Endothelial cell of umbilical vein (primary cell): ENCODE data around the gene PITPNM1. TPM values are rescaled to one million over a fixed set of nuclear protein-coding genes. Genes with fewer than 3 reads are reported as not detected.

Experiments
- BruUV-seq: library from RNA; stranded (reverse); fragments of 400-500 nt; replicated peaks from 2 replicates; lab custom pipeline; 2021; lab: Mats Ljungman, UMichigan
- CTCF ChIA-PET: fragments of 300-600, 350-600 bp; sonication (Branson Sonifier 250); formaldehyde crosslinking; loops from one replicate; lab custom pipeline; 2021; ENCODE audit warnings: antibody characterized with exemption, inconsistent platforms; lab: Charles Lee
- POLR2A ChIA-PET: fragments of 300-600, 350-600 bp; sonication (Branson Sonifier 250); formaldehyde crosslinking; loops from one replicate; lab custom pipeline; 2021; ENCODE audit warnings: antibody characterized with exemption, inconsistent platforms; lab: Charles Lee
- DNase-seq: peaks from one replicate; pipeline ENCODE4 v3.0.0-alpha.2; 2011; ENCODE audit warnings: low read depth, low spot score
- FAIRE-seq: peaks from 2 replicates; lab custom pipeline; 2011; peaks lifted over from hg19 to GRCh38; lab: Jason Lieb, UNC
- H2AFZ ChIP-seq: 2 replicates; pipeline ENCODE4 v1.6.0; 2012; ENCODE audit warnings: low read depth, low read length, control low read depth, inconsistent platforms
- H3K27ac ChIP-seq: 2 replicates; pipeline ENCODE4 v1.5.1; 2011; ENCODE audit warnings: low read depth, mild to moderate bottlenecking, control low read depth, low read length, moderate library complexity; ENCODE audit not compliant: insufficient read depth
- H3K27me3 ChIP-seq, 2 experiments: 2 replicates each; pipeline versions ENCODE4 v1.6.0 to v1.6.1; 2011; ENCODE audit warnings: low read length in 2 of 2, mixed read lengths in 1 of 2; ENCODE audit not compliant: control insufficient read depth in 2 of 2, insufficient read depth in 2 of 2
- H3K36me3 ChIP-seq, 2 experiments: 2 replicates in 1 of 2; 3 replicates in 1 of 2; pipeline ENCODE4 v1.5.1; 2011; ENCODE audit warnings: low read length in 2 of 2, mild to moderate bottlenecking in 1 of 2, moderate library complexity in 1 of 2; ENCODE audit not compliant: control insufficient read depth in 2 of 2, insufficient read depth in 2 of 2; ENCODE audit errors: extremely low read depth in 1 of 2
- H3K4me1 ChIP-seq: 3 replicates; pipeline ENCODE4 v1.5.1; 2011; ENCODE audit warnings: mild to moderate bottlenecking, low read length; ENCODE audit not compliant: control insufficient read depth, insufficient read depth; ENCODE audit errors: extremely low read depth
- H3K4me2 ChIP-seq: 2 replicates; pipeline ENCODE4 v1.6.1; 2011; ENCODE audit warnings: low read length, control low read depth, mixed read lengths; ENCODE audit not compliant: insufficient read depth
- H3K4me3 ChIP-seq, 3 experiments: fragments of 200-600 bp in 1 of 3; sonication (generic), shearing (Covaris generic) in 1 of 3; replicated peaks in 1 of 3; 2 replicates each; pipeline ENCODE4 v1.5.1; 2011 to 2016; ENCODE audit warnings: control low read depth in 3 of 3, low read length in 3 of 3, mild to moderate bottlenecking in 2 of 3, inconsistent platforms in 1 of 3, low read depth in 1 of 3, moderate library complexity in 1 of 3; ENCODE audit not compliant: insufficient read depth in 1 of 3
- H3K79me2 ChIP-seq: 2 replicates; pipeline ENCODE4 v1.6.0; 2012; ENCODE audit warnings: low read length, inconsistent platforms; ENCODE audit not compliant: control insufficient read depth, insufficient read depth
- H3K9ac ChIP-seq: replicated peaks from 2 replicates; pipeline ENCODE3; 2011; ENCODE audit warnings: low read length, control low read depth; ENCODE audit not compliant: insufficient read depth; ENCODE audit errors: extremely low read depth
- H3K9me1 ChIP-seq: replicated peaks from 3 replicates; pipeline ENCODE4 v1.6.0; 2011; ENCODE audit warnings: mild to moderate bottlenecking, low read length; ENCODE audit not compliant: control insufficient read depth, insufficient read depth; ENCODE audit errors: extremely low read depth
- H3K9me3 ChIP-seq: replicated peaks from 2 replicates; pipeline ENCODE4 v1.5.1; 2012; ENCODE audit warnings: low read length, inconsistent platforms; ENCODE audit not compliant: control insufficient read depth, insufficient read depth
- H4K20me1 ChIP-seq: replicated peaks from 2 replicates; pipeline ENCODE3; 2011; ENCODE audit warnings: mild to moderate bottlenecking, low read length; ENCODE audit not compliant: control insufficient read depth, insufficient read depth; ENCODE audit errors: extremely low read depth
- EZH2 ChIP-seq: IDR thresholded peaks from 2 replicates; pipeline ENCODE4 v1.6.1; 2012; ENCODE audit warnings: borderline replicate concordance, low read depth, mild to moderate bottlenecking, moderate library complexity, low read length, inconsistent platforms; ENCODE audit not compliant: severe bottlenecking
- FOS ChIP-seq: IDR thresholded peaks from 2 replicates; pipeline ENCODE4 v1.6.1; 2011; ENCODE audit warnings: mild to moderate bottlenecking, low read length, moderate library complexity, borderline replicate concordance; ENCODE audit not compliant: insufficient read depth
- GATA2 ChIP-seq: IDR thresholded peaks from 2 replicates; pipeline ENCODE4 v1.7.0; 2011; ENCODE audit warnings: low read depth, mild to moderate bottlenecking, moderate library complexity, mixed read lengths, low read length; ENCODE audit not compliant: insufficient read length, insufficient read depth
- JUN ChIP-seq: IDR thresholded peaks from 2 replicates; pipeline ENCODE4 v1.6.1; 2011; ENCODE audit warnings: borderline replicate concordance, low read depth; ENCODE audit not compliant: insufficient read length, insufficient read depth
- MYC ChIP-seq: IDR thresholded peaks from one replicate; pipeline ENCODE4 v1.6.1; 2011; ENCODE audit warnings: mild to moderate bottlenecking, low read depth, low read length
- POLR2A ChIP-seq: IDR thresholded peaks from 2 replicates; pipeline ENCODE4 v1.6.1; 2012; ENCODE audit warnings: low read depth, mild to moderate bottlenecking, control low read depth, low read length
- POLR2AphosphoS5 ChIP-seq: IDR thresholded peaks from 2 replicates; pipeline ENCODE4 v1.6.1; 2012; ENCODE audit warnings: low read depth, mild to moderate bottlenecking, control low read depth, low read length, moderate library complexity; ENCODE audit not compliant: insufficient read depth
- dilution Hi-C: fragments of 300-500 bp; cut with MboI; formaldehyde crosslinking; loops from one replicate; pipeline ENCODE4 v1.15.0; 2019; ENCODE audit warnings: low sequenced_read_pairs; ENCODE audit not compliant: extremely low pct_ligation_motif_present
- intact Hi-C: fragments of 100-400 bp; cut with micrococcal nuclease; formaldehyde crosslinking; loops from one replicate; pipeline ENCODE4 v1.10.0; 2022
- polyA plus RNA-seq, 4 experiments: library from polyadenylated mRNA; depleted of rRNA in 3 of 4; stranded (reverse) in 3 of 4; unstranded in 1 of 4; fragments of >200 nt; gene quantifications; 2 replicates each; pipeline versions ENCODE4 v1.2.1 to v1.2.3, GENCODE V29; 2011 to 2012; ENCODE audit warnings: missing spikeins in 1 of 4
- total RNA-seq: library from RNA; stranded (reverse); gene quantifications from 2 replicates; pipeline ENCODE4 v1.2.3, GENCODE V29; 2021
- TF ChIP-seq, protein P1 (sequence below): IDR thresholded peaks from 2 replicates; pipeline ENCODE4 v1.6.1; 2011; ENCODE audit not compliant: insufficient read depth, insufficient read length
- TF ChIP-seq, protein P2 (sequence below), 2 donors: IDR thresholded peaks; 1 replicate in 1 of 2; 2 replicates in 1 of 2; pipeline ENCODE4 v1.5.1; 2011; ENCODE audit warnings: low read length in 2 of 2, mild to moderate bottlenecking in 2 of 2, moderate library complexity in 2 of 2, control low read depth in 1 of 2, inconsistent platforms in 1 of 2, low read depth in 1 of 2; ENCODE audit not compliant: insufficient read depth in 1 of 2; ENCODE audit errors: extremely low read depth in 1 of 2

Gene PITPNM1
- total and polyA plus RNA-seq, 2 donors (not counting 3 experiments of a cell fraction or from before 2014, with no cell fraction given): 16.5 to 26.4 TPM

- TF ChIP-seq GATA2 (no peak), MYC (no peak), FOS (no peak), POLR2AphosphoS5 (no peak), JUN (no peak), POLR2A (no peak), EZH2 (no peak)
- TF ChIP-seq, protein P1, sequence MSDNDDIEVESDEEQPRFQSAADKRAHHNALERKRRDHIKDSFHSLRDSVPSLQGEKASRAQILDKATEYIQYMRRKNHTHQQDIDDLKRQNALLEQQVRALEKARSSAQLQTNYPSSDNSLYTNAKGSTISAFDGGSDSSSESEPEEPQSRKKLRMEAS: no peak
- TF ChIP-seq, protein P2, sequence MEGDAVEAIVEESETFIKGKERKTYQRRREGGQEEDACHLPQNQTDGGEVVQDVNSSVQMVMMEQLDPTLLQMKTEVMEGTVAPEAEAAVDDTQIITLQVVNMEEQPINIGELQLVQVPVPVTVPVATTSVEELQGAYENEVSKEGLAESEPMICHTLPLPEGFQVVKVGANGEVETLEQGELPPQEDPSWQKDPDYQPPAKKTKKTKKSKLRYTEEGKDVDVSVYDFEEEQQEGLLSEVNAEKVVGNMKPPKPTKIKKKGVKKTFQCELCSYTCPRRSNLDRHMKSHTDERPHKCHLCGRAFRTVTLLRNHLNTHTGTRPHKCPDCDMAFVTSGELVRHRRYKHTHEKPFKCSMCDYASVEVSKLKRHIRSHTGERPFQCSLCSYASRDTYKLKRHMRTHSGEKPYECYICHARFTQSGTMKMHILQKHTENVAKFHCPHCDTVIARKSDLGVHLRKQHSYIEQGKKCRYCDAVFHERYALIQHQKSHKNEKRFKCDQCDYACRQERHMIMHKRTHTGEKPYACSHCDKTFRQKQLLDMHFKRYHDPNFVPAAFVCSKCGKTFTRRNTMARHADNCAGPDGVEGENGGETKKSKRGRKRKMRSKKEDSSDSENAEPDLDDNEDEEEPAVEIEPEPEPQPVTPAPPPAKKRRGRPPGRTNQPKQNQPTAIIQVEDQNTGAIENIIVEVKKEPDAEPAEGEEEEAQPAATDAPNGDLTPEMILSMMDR (IDR thresholded peaks at IDR 0.05; ENCODE audit: extremely low read depth in 1 of 2, insufficient read depth in 1 of 2, low read depth in 1 of 2, low read length in 2 of 2): no peak
- dilution Hi-C loops: no loop called here
- intact Hi-C loops: loop anchor here (10.0 kb wide), 1 partner anchor 243 kb away; the partner anchor contains the start of gene GRK2
- Histone ChIP-seq H3K4me1 (peaks cover 36% of the 10 kb centered on the region), H3K4me2 (peak overlapping the region; percentile 58), H3K9ac (peak overlapping the region; percentile 40), H3K4me3 (peak overlapping the region; percentile 39 to 54 (median 53)), H4K20me1 (no peaks in the 10 kb centered on the region), H2AFZ (peak overlapping the region; percentile 71), H3K79me2 (peaks cover 11% of the 10 kb centered on the region), H3K9me1 (no peaks in the 10 kb centered on the region), H3K27ac (peak overlapping the region; percentile 42), H3K9me3 (no peaks in the 10 kb centered on the region), H3K36me3 (peaks cover 0 to 4% of the 10 kb centered on the region in 2 experiments), H3K27me3 (no peaks in the 10 kb centered on the region)
- no peak for FAIRE-seq
- ChIA-PET POLR2A (interaction anchor here (0.6 kb wide), 1 partner anchor 137 kb away, joined by 4 read pairs; no protein-coding TSS in a partner anchor), CTCF (interaction anchor here (1.0 kb wide), 1 partner anchor 106 kb away, joined by 3 read pairs; the partner anchor contains the start of gene PPP1CA)
- no peak for DNase-seq
- BruUV-seq: TSS peak; percentile 73
These were observed 2.2 kb upstream of the PITPNM1 start for GRCh38 chr11:67507242-67507863.
